NCI-H1417 treated with DMSO at 0.1 percent for 48 hours (cell line): Measurements from ENCODE around the gene ATG13.

ENCODE experiments used
- DNase-seq: peaks from one replicate; lab custom pipeline; 2025; lab: John Stamatoyannopoulos, UW

The ATG13 gene

DNA sequence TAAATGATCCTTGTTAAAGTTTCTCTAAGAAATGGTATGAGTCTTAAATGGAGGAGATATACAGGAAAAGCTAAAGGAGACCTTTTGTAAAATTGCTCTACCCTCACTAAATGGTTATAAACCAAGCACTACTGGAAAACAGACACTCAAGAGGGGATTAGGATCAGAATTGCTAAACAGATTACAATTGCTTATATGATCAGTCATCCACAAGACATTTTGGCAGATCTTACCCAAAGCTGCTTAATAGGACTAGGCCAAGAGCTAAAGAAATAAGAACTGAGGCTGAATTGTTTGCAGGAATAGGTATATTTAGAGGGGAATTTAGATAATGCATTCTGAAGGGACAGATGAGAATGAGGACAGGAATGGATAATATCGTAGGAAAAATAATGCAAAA is 9.8 kb upstream of the ATG13 start:
- no peak for DNase-seq

DNA sequence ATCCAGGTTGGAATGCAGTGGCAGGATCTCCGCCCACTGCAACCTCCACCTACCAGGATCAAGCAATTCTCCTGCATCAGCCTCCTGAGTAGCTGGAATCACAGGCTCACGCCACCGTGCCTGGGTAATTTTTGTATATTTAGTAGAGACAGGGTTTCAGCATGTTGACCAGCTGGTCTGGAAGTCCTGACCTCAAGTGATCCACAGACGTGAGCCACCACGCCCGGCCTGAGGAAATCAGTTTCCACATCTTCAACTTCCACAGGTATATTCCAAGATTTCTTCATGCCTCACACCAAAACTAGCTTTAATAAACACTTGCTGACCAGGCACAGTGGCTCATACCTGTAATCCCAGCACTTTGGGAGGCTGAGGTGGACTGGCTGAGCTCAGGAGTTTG is 8.0 kb upstream of the ATG13 start:
- no peak for DNase-seq

DNA sequence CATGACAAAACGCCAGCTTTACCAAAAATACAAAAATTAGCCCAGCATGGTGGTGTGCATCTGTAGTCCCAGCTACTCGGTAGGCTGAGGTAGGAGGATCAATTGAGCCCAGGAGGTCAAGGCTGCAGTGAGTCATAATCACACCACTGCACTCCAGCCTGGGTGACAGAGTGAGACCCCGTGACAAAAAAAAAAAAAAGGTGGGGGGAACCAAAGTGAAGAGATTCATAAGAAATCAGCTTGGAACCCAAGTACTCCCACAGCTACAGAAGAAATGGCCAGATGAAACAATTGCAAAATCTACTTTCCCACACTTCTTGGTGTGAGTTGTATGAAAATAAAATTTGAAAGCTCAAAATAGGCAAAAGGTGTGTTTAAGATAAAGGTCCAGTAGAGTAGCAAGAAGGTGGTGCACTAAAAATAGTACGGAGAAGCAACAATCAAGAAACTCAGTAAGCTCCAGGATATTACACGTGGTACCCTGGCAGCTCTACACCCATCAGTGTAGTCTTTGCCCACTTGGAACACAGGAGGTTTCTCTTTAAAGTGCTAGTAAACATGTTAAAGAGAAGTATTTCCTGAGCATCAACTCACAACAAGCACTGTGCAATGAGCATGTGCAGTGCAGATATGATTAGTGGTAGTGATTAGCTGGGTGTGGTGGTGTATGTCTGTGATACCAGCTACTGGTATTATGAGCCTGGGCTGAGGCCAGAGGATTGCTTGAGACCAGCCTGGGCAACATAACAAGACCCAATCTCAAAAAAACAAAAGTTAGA is 5.6 kb upstream of the ATG13 start:
- no peak for DNase-seq

DNA sequence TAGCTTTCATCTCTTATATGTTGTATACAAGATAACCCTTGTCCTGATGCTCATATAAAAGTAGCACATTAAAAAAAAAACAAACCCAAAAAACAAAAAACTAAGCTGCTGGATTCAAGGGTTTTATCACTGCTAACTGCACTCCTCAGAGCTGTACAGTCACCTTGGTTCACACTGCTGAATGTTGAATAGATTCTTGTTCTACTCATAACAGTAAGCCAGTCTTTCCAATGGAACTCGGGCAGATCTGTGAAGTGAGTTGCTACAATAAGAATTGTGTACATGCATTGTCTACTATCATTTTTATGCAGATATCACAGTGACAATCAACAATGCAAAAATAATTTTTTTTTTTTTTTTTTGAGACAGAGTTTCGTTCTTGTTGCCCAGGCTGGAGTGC is 5.0 kb upstream of the ATG13 start:
- DNase-seq = no peak

DNA sequence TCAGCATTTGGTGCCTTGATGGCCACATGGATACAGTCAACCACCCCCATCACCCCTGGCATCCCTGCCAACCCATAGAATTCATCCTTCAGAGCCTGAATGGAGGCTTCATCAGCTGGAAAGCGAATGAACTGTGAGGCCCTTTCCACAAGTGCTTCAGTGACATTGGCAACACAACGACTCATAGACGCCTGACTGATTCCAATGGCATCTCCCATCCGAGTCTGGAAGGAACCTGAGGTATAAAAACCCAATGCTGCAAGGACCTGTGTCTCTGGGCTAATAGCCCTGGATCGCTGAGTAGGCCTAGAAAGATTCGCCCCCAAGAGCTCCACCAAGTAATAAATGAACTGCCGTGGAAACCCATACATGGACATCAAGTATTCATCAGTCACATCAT is 1.6 kb upstream of the ATG13 start:
- no peak for DNase-seq

DNA sequence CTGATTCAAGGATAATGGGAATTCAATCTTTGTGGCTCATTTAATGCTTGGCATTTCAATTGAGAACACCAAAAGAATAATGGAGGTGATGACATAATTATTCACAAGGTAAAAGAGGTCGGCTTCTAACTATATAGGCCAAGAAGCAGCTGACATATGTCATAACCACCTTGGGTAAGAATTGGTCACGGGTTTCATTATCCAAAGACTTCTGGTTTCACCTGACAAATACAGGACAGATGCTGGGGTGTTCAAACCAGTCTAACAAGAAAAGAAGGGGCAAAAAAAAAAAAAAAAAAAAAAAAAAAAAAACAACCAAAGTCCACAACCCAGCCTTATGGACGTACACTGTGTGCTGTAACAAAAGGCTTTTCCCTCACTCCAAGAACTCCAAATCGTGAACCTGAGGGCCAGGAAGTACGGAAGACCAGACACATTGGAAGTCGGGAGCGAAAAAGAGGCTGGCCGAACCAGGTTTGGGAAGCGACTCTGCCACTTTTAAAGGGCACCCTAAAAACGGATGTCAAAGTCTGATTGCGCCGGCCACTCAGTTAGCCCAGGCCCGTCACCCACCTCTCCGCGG is 711 bp upstream of the ATG13 start:
- DNase-seq = no peak

DNA sequence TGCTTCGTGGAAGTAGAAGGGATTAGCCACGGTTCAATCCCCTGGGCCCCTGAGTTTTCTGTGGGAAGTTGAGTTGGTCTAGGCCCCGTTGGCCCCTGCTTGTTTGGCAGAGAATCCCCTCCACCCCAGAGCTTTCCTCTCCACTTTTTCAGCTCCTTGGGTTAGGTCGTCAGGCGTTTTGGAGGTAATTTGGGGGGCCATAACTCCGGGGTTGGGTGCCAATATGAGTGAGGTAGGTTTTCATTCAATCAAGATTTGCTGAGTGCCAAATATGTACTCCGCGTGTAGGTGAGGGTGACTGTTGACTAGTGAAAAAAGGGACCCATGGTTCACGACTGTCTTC is 590 bp downstream of the ATG13 start:
- DNase-seq = no peak

DNA sequence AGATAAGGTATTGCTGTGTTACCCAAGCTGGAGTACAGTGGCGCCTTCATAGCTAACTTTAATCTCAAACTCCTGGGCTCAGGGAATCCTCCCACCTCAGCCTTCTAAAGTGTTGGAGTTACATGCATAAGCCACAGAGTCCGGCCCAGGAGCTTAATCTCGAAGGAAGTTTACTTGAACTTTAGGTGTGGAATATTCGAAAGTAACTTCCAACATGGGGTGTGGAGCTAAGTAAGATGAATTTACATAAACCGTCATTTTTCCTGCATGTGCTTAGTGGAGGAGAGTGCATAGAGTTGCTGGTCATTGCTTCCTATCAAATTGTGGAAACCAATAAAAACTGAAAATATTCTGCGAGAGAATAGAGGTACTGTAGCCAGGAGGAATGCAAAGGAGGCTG is 1.5 kb downstream of the ATG13 start:
- DNase-seq = no peak

DNA sequence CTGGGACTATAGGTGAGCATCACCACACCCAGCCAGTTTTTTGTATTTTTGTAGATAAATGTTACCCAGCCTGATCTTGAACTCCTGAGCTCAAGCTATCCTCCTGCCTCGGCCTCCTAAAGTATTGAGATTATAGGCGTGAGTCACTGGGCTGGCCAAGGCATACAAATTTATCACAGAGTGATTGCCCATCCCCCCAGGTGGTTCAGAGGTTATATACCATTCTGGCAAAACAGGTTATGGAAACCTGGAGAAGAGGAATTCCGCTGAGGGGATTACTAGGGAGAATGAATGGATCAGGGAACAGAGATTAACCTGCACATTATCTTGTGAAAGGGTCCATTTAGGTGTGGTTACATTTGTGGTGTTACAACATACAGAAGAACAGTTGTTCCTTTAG is 8.1 kb downstream of the ATG13 start:
- DNase-seq = no peak

DNA sequence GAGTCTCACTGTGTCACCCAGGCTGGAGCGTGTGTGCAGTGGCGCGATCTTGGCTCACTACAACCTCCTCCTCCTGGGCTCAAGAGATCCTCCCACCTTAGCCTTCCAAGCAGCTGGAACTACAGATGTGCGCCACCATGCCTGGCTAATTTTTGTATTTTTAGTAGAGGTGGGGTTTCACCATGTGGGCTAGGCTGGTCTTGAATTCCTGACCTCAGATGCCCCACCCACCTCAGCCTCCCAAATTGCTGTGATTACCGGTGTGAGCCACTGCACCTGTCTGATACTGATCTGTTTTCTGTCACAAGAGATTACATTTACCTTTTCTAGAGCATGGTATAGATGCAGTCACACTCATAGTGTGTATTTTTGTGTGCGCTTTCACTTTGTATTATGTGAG is 11.6 kb downstream of the ATG13 start:
- DNase-seq = no peak

DNA sequence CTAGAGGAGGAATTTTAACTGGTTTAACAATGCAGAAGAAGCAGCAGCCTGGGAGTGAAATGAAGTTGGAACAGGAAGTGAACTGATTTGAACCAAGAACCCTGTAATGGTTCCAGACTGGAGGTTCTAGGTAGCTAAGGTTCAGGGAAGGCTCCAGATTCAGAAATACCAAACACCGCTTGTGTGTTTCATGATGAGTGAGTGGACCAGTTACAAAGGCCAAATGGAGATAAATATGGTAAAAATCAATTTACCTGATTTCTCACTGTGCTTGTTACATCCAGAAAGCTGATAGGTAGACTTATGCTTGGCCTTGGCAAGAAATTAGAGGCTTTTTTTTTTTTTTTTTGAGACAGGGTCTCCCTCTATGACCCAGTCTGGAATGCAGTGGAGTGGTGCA is 12.9 kb downstream of the ATG13 start:
- no peak for DNase-seq

DNA sequence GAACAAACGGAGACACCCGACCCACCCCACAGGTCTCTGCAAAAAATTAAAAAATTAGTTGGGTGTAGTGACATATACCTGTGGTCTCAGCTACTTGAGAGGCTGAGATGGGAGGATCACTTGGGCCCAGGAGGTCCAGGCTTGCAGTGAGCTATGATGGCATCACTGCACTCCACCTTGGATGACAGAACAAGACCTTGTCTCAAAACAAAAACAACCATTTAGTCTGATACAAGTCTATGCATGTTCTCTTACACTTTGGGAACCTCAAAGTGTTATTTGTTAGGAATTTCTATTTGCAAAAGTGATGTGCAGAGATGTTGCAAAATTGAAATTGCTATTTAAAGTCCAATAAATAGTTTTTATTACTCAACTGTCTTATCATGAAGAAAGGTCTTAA is 14.3 kb downstream of the ATG13 start:
- no peak for DNase-seq

DNA sequence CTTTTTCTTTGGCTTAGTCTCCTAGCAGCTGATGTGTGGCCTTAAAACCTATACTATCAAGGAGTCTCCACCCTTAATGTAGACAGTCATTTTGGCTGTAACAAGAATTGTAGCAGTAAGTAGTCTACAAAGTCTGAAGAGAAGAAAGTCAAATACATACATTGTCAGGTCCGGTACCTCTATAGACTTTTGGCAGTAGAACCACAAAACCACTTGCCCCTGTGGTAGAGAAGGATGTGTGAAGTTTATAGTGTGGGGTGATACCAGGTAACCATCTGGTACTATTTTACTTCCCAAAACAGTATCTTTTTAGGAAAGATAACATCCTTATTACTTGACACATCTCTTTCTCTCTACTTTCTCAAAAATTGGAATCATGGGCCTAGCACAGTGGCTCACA is 15.1 kb downstream of the ATG13 start:
- no peak for DNase-seq

DNA sequence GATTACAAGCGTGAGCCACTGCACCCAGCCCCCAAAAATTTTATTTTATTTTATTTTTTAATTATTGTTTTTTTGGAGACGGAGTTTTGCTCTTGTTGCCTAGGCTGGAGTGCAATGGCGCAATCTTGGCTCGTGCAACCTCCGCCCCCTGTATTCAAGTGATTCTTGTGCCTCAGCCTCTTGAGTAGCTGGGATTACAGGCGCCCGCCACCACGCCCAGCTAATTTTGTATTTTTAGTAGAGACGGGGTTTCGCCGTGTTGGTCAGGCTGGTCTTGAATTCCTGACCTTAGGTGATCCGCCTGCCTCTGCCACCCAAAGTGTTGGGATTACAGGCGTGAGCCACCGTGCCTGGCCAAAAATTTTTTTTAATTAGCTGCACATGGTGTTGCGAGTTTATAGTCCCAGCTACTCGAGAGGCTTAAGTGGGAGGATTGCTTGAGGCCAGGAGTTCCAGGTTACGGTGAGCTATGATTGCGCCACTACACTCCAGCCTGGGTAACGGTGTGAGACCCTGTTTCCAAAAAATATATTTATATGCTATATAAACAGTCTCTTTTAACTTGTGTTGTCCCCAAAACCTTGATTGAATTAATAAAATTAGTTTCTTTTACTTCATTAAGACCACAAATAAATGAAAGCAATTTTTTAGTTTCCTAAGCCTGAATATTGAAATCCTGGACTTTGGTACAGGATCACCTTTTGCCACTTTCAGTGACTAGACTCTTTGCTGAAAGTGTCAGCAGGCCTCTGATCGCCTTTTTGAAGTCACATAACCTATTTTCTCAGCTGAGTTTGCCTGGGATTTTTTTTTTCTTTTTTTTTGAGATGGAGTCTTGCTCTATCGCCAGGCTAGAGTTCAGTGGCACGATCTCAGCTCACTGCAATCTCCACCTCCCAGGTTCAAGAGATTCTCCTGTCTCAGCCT is 16.2 kb downstream of the ATG13 start:
- DNase-seq = no peak

DNA sequence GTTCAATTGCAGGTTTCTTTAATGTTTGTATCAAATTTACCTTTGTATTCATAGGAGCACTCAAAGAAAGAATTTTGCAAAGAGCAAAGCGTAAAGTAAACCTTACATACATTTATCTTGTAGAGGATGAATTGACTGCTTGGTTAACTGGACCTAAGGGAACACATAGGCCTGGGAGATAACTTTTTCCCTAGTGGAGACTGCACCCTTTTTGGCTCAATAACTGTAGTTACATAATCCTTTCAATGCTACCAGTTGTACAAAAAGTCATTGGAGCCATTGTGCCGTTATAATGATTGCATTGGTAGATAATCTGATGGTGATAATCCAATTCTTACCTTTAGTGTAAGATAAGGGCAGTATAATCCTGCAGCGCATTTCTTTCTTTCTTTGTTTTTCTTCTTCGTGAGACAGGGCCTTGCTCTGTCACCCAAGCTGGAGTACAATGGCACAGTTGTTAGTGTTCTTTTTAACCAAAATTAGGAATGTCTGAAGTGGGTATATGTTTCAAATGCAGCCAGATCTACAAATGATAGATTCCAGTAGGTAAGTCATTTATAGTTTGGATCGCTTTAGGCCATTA is 18.3 kb downstream of the ATG13 start:
- no peak for DNase-seq

DNA sequence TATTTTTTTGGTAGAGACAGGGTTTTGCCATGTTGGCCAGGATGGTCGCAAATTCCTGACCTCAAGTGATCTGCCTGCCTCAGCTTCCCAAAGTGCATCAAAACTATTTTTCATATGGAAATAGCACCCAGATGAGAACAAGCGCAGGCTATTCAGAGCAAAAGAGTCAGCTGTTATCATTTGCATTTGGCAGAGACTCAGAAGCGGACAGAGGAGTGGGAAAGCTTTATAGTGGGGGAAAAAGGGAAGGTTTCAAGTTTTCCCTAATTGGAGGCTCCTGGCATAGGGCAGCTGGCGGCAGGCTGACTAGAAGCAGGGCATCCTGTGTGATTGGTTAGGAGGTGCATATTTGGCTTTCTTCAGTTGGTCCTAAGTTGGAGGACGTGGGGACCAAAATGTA is 20.2 kb downstream of the ATG13 start:
- DNase-seq = no peak

DNA sequence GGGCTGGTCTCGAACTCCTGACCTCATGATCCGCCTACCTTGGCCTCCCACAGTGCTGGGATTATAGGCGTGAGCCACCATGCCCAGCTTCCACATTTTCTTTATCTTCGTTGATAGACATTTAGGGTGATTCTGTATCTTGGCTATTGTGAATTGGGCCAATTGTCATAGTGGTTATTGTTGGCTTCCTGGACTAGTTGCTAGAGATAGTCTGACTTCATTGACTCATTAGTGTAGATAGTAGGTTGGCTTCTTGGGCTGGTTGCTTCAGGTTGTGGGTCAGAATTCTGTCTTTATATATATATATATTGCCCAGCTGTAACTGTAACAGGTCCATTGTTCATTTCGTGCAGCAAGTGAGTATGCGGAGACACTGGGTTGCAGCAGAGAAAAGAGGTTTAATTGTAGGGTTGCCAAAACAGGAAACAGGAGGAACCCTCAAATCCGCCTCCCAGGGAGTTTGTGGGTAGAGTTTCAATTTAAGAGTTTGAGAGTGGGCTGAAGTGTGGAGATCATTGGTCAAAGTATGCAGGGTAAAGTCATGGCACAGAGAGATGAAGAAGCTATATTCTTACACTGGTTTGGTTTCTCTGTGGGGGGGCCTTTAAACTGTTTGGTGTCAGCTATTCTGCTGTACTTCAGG is 22.0 kb downstream of the ATG13 start:
- DNase-seq = no peak

DNA sequence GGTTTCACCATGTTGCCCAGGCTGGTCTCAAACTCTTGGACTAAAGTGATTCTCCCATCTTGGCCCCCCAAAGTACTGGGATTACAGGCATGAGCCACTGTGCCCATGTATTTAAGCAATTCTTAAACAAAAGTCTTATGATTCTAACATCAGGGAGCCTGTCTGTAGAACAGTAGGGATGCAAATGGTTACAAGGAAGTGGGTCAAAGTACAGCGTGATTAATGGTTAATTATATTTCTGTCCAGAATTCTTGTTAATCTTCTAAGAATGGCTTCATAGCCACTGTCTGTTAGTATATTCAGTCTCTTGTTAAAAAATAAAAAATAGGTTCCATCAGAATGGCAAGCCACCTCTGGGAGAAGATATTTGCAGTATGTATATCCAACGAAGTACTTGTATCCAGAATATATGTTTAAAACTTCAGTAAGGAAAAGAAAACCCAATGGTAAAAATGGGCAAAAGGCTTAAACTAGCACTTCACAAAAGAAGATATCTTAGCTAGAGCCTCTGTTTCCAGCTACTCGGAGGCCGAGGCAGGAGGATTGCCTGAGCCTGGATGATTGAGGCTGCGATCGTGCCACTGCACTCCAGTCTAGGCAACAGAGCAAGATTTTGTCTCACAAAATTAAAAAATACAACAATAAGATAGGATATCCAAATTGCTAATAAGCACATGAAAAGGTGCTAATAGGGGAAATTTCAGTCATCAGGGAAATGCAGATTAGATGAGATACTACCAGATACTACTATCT is 22.9 kb downstream of the ATG13 start:
- DNase-seq = no peak

DNA sequence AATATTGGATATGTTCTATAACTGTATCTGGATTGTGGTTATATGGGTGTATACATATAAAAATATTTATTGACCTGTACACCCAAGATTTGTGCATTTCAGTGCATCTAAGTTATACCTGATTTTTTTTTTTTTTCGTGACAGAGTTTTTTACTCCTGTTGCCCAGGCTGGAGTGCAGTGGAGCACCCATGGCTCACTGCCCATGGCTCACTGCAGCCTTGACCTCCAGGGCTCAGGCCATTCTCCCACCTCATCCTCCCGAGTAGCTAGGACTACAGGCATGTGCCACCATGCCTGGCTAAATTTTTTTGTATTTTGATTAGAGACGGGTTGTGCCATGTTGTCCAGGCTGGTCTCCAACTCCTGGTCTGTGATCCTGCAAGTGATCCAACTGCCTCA is 24.3 kb downstream of the ATG13 start:
- no peak for DNase-seq

DNA sequence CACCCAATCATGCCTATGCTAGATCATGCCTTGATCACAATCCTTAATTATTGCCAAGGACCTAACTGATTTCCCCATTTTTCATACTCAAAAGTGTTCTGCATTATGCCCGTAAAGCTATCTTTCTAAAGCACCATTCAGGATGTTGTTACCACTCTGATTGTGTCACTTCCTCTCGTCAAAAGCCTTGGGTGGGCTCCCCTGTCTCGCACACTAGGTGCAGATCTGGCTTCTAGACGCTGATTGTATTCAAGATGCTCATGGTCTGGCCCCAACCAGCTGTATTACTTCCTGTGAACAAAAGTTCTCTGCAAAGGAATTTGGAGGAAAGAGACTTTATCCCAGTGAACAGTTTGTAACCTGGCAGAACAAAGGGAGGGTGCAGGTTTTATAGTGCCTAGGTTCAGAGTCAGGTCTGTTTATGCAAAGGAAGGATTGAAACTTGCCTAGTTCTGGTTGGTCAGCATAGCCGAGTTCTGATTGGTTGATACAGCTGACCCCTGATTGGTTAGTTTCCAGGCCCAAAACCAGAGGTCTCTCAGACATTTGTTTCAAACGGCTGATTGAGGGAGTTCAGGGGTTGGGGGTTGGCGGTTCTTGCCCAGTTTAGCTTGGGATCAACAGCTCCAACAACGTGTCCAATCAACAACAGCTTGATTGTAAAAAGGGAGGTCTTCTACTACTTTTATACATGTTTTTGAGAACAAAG is 25.4 kb downstream of the ATG13 start:
- no peak for DNase-seq

DNA sequence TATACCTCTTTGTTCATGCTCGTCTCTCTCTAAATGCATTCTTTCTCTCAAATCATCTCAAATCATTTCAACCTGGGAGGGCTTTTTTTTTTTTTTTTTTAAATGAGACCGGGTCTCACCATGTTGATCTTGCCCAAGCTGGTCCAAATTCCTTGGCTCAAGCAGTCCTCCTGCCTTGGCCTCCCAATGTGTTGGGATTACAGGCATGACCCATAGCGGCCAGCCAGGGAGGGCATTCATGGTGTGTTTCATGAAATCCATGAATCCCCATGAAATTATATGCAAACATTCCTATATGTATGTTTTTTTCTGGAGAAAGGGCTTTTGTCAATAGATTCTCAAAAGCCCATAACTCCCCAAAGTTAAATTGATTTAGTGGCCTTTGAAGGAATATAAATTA is 26.2 kb downstream of the ATG13 start:
- no peak for DNase-seq
